ENCODE results near the gene ADCY2.

Gene ADCY2

GRCh38 chr5:7801891-7802614, 406.1 kb downstream of the ADCY2 start:
- ATAC-seq: no peak
- no peak for TF ChIP-seq PPARA (CRISPR knock-in tag; IDR thresholded peaks at IDR 0.05; ENCODE audit: borderline replicate concordance)
- TF ChIP-seq ISL1 (CRISPR knock-in tag; IDR thresholded peaks at IDR 0.05): no peak
- TF ChIP-seq PATZ1 (CRISPR knock-in tag; IDR thresholded peaks at IDR 0.05; ENCODE audit: borderline replicate concordance): no peak
- TF ChIP-seq OSR1 (CRISPR knock-in tag; IDR thresholded peaks at IDR 0.05): no peak
- no peak for TF ChIP-seq POU6F1 (CRISPR knock-in tag; IDR thresholded peaks at IDR 0.05; ENCODE audit: borderline replicate concordance, low read depth)
- TF ChIP-seq ZC3H10 (CRISPR knock-in tag; IDR thresholded peaks at IDR 0.05): no peak
- no peak for TF ChIP-seq ARNTL (CRISPR knock-in tag; IDR thresholded peaks at IDR 0.05; ENCODE audit: borderline replicate concordance, low read depth)
- no peak for TF ChIP-seq BACH2 (CRISPR knock-in tag; IDR thresholded peaks at IDR 0.05; ENCODE audit: borderline replicate concordance)
- TF ChIP-seq, protein P1, sequence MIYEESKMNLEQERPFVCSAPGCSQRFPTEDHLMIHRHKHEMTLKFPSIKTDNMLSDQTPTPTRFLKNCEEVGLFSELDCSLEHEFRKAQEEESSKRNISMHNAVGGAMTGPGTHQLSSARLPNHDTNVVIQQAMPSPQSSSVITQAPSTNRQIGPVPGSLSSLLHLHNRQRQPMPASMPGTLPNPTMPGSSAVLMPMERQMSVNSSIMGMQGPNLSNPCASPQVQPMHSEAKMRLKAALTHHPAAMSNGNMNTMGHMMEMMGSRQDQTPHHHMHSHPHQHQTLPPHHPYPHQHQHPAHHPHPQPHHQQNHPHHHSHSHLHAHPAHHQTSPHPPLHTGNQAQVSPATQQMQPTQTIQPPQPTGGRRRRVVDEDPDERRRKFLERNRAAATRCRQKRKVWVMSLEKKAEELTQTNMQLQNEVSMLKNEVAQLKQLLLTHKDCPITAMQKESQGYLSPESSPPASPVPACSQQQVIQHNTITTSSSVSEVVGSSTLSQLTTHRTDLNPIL (CRISPR knock-in tag; IDR thresholded peaks at IDR 0.05; ENCODE audit: low read depth): no peak
- no peak for TF ChIP-seq TOX (CRISPR knock-in tag; IDR thresholded peaks at IDR 0.05; ENCODE audit: borderline replicate concordance)
- TF ChIP-seq ZFP3 (CRISPR knock-in tag; IDR thresholded peaks at IDR 0.05): no peak
- no peak for TF ChIP-seq ZNF8 (CRISPR knock-in tag; IDR thresholded peaks at IDR 0.05)
- TF ChIP-seq SNAI2 (CRISPR knock-in tag; IDR thresholded peaks at IDR 0.05): no peak
- TF ChIP-seq, protein P2, sequence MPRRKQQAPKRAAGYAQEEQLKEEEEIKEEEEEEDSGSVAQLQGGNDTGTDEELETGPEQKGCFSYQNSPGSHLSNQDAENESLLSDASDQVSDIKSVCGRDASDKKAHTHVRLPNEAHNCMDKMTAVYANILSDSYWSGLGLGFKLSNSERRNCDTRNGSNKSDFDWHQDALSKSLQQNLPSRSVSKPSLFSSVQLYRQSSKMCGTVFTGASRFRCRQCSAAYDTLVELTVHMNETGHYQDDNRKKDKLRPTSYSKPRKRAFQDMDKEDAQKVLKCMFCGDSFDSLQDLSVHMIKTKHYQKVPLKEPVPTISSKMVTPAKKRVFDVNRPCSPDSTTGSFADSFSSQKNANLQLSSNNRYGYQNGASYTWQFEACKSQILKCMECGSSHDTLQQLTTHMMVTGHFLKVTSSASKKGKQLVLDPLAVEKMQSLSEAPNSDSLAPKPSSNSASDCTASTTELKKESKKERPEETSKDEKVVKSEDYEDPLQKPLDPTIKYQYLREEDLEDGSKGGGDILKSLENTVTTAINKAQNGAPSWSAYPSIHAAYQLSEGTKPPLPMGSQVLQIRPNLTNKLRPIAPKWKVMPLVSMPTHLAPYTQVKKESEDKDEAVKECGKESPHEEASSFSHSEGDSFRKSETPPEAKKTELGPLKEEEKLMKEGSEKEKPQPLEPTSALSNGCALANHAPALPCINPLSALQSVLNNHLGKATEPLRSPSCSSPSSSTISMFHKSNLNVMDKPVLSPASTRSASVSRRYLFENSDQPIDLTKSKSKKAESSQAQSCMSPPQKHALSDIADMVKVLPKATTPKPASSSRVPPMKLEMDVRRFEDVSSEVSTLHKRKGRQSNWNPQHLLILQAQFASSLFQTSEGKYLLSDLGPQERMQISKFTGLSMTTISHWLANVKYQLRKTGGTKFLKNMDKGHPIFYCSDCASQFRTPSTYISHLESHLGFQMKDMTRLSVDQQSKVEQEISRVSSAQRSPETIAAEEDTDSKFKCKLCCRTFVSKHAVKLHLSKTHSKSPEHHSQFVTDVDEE (CRISPR knock-in tag; IDR thresholded peaks at IDR 0.05): no peak
- TF ChIP-seq CSDC2 (CRISPR knock-in tag; IDR thresholded peaks at IDR 0.05): no peak
- TF ChIP-seq RARB (CRISPR knock-in tag; IDR thresholded peaks at IDR 0.05): no peak
- TF ChIP-seq TCF4 (CRISPR knock-in tag; IDR thresholded peaks at IDR 0.05; ENCODE audit: borderline replicate concordance): no peak
- TF ChIP-seq CSRNP3 (CRISPR knock-in tag; IDR thresholded peaks at IDR 0.05): no peak

DNA sequence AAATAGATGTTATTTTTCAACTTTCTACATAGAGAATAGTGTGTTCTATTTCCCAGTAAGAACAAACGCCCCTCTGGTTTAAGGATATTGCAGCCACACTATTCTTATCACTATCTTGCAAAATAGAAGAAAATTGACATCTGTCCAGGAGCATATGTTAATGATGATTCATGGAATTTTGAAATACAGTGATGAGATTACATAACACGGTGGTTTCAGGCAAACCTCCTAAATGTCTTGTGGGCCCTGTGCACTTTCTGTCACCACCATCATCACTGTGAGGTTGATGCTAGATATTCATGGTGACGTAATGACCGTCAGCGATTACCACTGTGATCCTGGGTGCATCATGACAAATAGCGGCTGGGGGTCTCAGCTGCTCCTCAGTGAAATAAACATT, 406.9 kb downstream of the ADCY2 start:
- no peak for ATAC-seq
- no peak for TF ChIP-seq SNAI2 (CRISPR knock-in tag; IDR thresholded peaks at IDR 0.05)
- TF ChIP-seq ISL1 (CRISPR knock-in tag; IDR thresholded peaks at IDR 0.05): no peak
- no peak for TF ChIP-seq ZNF565 (CRISPR knock-in tag; conservative IDR thresholded peaks at IDR 0.05; ENCODE audit: low read depth)
- TF ChIP-seq, protein P1 (CRISPR knock-in tag; IDR thresholded peaks at IDR 0.05; ENCODE audit: low read depth): no peak
- TF ChIP-seq TCF4 (CRISPR knock-in tag; IDR thresholded peaks at IDR 0.05; ENCODE audit: borderline replicate concordance): no peak
- no peak for TF ChIP-seq ZFP3 (CRISPR knock-in tag; IDR thresholded peaks at IDR 0.05)
- no peak for TF ChIP-seq PPARA (CRISPR knock-in tag; IDR thresholded peaks at IDR 0.05; ENCODE audit: borderline replicate concordance)
- no peak for TF ChIP-seq TOX (CRISPR knock-in tag; IDR thresholded peaks at IDR 0.05; ENCODE audit: borderline replicate concordance)
- TF ChIP-seq ARNTL (CRISPR knock-in tag; IDR thresholded peaks at IDR 0.05; ENCODE audit: borderline replicate concordance, low read depth): no peak
- no peak for TF ChIP-seq CSDC2 (CRISPR knock-in tag; IDR thresholded peaks at IDR 0.05)
- TF ChIP-seq ZNF8 (CRISPR knock-in tag; IDR thresholded peaks at IDR 0.05): no peak
- TF ChIP-seq POU6F1 (CRISPR knock-in tag; IDR thresholded peaks at IDR 0.05; ENCODE audit: borderline replicate concordance, low read depth): no peak
- TF ChIP-seq PATZ1 (CRISPR knock-in tag; IDR thresholded peaks at IDR 0.05; ENCODE audit: borderline replicate concordance): no peak
- TF ChIP-seq, protein P2 (CRISPR knock-in tag; IDR thresholded peaks at IDR 0.05): no peak

All from SK-N-SH treated with all-trans-retinoic acid at 6 μM for 48 hours (cell line).